H9 (cell line): ENCODE measurements around the gene ZSCAN16. TPM values are rescaled to one million over a fixed set of nuclear protein-coding genes. Genes with fewer than 3 reads are reported as not detected.

Experiments used
- DNase-seq: peaks from one replicate; pipeline ENCODE4 v3.0.0-alpha.2; 2017
- H2AFZ ChIP-seq: one replicate; pipeline ENCODE4 v1.6.1; 2013; ENCODE audit warnings: mild to moderate bottlenecking, low read length, control low read depth, moderate library complexity
- H2AK5ac ChIP-seq: 2 replicates; pipeline ENCODE4 v1.6.1; 2013; ENCODE audit warnings: low read length, control low read depth, mixed read lengths; ENCODE audit not compliant: insufficient read length
- H2BK120ac ChIP-seq: one replicate; pipeline ENCODE4 v1.6.1; 2013; ENCODE audit warnings: low read depth, mild to moderate bottlenecking, low read length, control low read depth, inconsistent platforms; ENCODE audit not compliant: poor library complexity, severe bottlenecking
- H2BK12ac ChIP-seq: 2 replicates; pipeline ENCODE4 v1.6.1; 2013; ENCODE audit warnings: low read length, control low read depth, mixed read lengths, low read depth; ENCODE audit not compliant: insufficient read length
- H2BK15ac ChIP-seq: 2 replicates; pipeline ENCODE4 v1.6.1; 2013; ENCODE audit warnings: low read depth, low read length, control low read depth
- H2BK20ac ChIP-seq: one replicate; pipeline ENCODE4 v1.6.1; 2013; ENCODE audit warnings: low read depth, mild to moderate bottlenecking, low read length, control low read depth, inconsistent platforms; ENCODE audit not compliant: poor library complexity, severe bottlenecking
- H2BK5ac ChIP-seq: 2 replicates; pipeline ENCODE4 v1.6.1; 2013; ENCODE audit warnings: low read length, control low read depth, mixed read lengths; ENCODE audit not compliant: insufficient read length
- H3K14ac ChIP-seq: 2 replicates; pipeline ENCODE4 v1.6.1; 2013; ENCODE audit warnings: low read length, control low read depth; ENCODE audit not compliant: insufficient read depth
- H3K18ac ChIP-seq: 2 replicates; pipeline ENCODE4 v1.6.1; 2013; ENCODE audit warnings: low read depth, mild to moderate bottlenecking, mixed read lengths, low read length, control low read depth; ENCODE audit not compliant: insufficient read length
- H3K23ac ChIP-seq: 2 replicates; pipeline ENCODE4 v1.6.1; 2013; ENCODE audit warnings: low read length, control low read depth, mixed read lengths, low read depth; ENCODE audit not compliant: insufficient read length
- H3K23me2 ChIP-seq: 2 replicates; pipeline ENCODE4 v1.6.1; 2013; ENCODE audit warnings: low read depth, mild to moderate bottlenecking, mixed read lengths, low read length, control low read depth; ENCODE audit not compliant: insufficient read length, poor library complexity, severe bottlenecking
- H3K27ac ChIP-seq: 2 replicates; pipeline ENCODE4 v1.5.1; 2013; ENCODE audit warnings: low read length, control low read depth, mixed read lengths, low read depth; ENCODE audit not compliant: insufficient read length
- H3K27me3 ChIP-seq: 2 replicates; pipeline ENCODE4 v1.6.1; 2013; ENCODE audit warnings: low read length, control low read depth, inconsistent platforms; ENCODE audit not compliant: insufficient read depth
- H3K4ac ChIP-seq: 2 replicates; pipeline ENCODE4 v1.6.1; 2013; ENCODE audit warnings: low read depth, mild to moderate bottlenecking, control low read depth, inconsistent platforms, low read length, moderate library complexity
- H3K4me1 ChIP-seq: 2 replicates; pipeline ENCODE4 v1.6.1; 2013; ENCODE audit warnings: low read length, control low read depth, inconsistent platforms; ENCODE audit not compliant: insufficient read depth
- H3K4me2 ChIP-seq: 2 replicates; pipeline ENCODE4 v1.6.1; 2013; ENCODE audit warnings: low read length, control low read depth, mixed read lengths; ENCODE audit not compliant: insufficient read length, insufficient read depth
- H3K56ac ChIP-seq: 2 replicates; pipeline ENCODE4 v1.6.1; 2013; ENCODE audit warnings: low read depth, mild to moderate bottlenecking, mixed read lengths, low read length, control low read depth; ENCODE audit not compliant: insufficient read length
- H3K79me1 ChIP-seq: 2 replicates; pipeline ENCODE4 v1.6.1; 2013; ENCODE audit warnings: low read depth, mild to moderate bottlenecking, moderate library complexity, low read length, control low read depth, inconsistent platforms; ENCODE audit not compliant: insufficient read depth, poor library complexity, severe bottlenecking
- H3K79me2 ChIP-seq: 2 replicates; pipeline ENCODE4 v1.6.1; 2013; ENCODE audit warnings: low read length, control low read depth, inconsistent platforms; ENCODE audit not compliant: insufficient read depth
- H3K9ac ChIP-seq: 2 replicates; pipeline ENCODE4 v1.6.1; 2013; ENCODE audit warnings: low read length, control low read depth, mixed read lengths; ENCODE audit not compliant: insufficient read length; ENCODE audit errors: extremely low read depth
- H3K9me3 ChIP-seq: one replicate; pipeline ENCODE4 v1.6.1; 2013; ENCODE audit warnings: low read depth, low read length, inconsistent platforms; ENCODE audit not compliant: control insufficient read depth
- H3T11ph ChIP-seq: one replicate; pipeline ENCODE4 v1.6.1; 2013; ENCODE audit warnings: mild to moderate bottlenecking, low read length, control low read depth, inconsistent platforms
- H4K20me1 ChIP-seq: one replicate; pipeline ENCODE4 v1.6.1; 2013; ENCODE audit not compliant: control insufficient read depth, insufficient read length, insufficient read depth
- H4K5ac ChIP-seq: 2 replicates; pipeline ENCODE4 v1.6.1; 2013; ENCODE audit warnings: low read depth, mild to moderate bottlenecking, mixed read lengths, low read length, control low read depth; ENCODE audit not compliant: insufficient read length
- H4K8ac ChIP-seq: replicated peaks from 2 replicates; pipeline ENCODE4 v1.6.1; 2013; ENCODE audit warnings: low read length, control low read depth, mixed read lengths, low read depth; ENCODE audit not compliant: insufficient read length
- H4K91ac ChIP-seq: 2 replicates; pipeline ENCODE4 v1.6.1; 2013; ENCODE audit warnings: low read depth, mild to moderate bottlenecking, moderate library complexity, mixed read lengths, low read length, control low read depth; ENCODE audit not compliant: insufficient read length
- H3K27ac Mint-ChIP-seq, 3 experiments: 2 replicates in 2 of 3; 3 replicates in 1 of 3; pipeline ENCODE4 v1.8.0; 2020 to 2021; ENCODE audit warnings: mixed read lengths in 3 of 3, mild to moderate bottlenecking in 1 of 3, moderate library complexity in 1 of 3
- H3K27me3 Mint-ChIP-seq: 2 replicates; pipeline ENCODE4 v1.8.0; 2021; ENCODE audit warnings: low read depth, mild to moderate bottlenecking, moderate library complexity, mixed read lengths
- H3K36me3 Mint-ChIP-seq, 3 experiments: 2 replicates in 2 of 3; 3 replicates in 1 of 3; pipeline ENCODE4 v1.8.0; 2020 to 2021; ENCODE audit warnings: low read depth in 3 of 3, mixed read lengths in 3 of 3; ENCODE audit not compliant: insufficient read depth in 1 of 3
- H3K4me1 Mint-ChIP-seq, 2 experiments: 2 replicates each; pipeline ENCODE4 v1.8.0; 2020; ENCODE audit warnings: mixed read lengths in 2 of 2
- H3K4me3 Mint-ChIP-seq, 2 experiments: 2 replicates in 1 of 2; 3 replicates in 1 of 2; pipeline ENCODE4 v1.8.0; 2020 to 2021; ENCODE audit warnings: mild to moderate bottlenecking in 2 of 2, mixed read lengths in 2 of 2, moderate library complexity in 1 of 2
- H3K9me3 Mint-ChIP-seq, 2 experiments: 2 replicates in 1 of 2; 3 replicates in 1 of 2; pipeline ENCODE4 v1.8.0; 2020; ENCODE audit warnings: mild to moderate bottlenecking in 2 of 2, mixed read lengths in 2 of 2, moderate library complexity in 1 of 2
- WGBS: extraction: QIAGEN DNeasy Blood & Tissue Kit; methylation state at CpG from one replicate; pipeline ENCODE4 v1.1.7; 2013; ENCODE audit warnings: missing lambda C conversion rate, low lambda C conversion rate, mixed read lengths; ENCODE audit not compliant: insufficient read length; ENCODE audit errors: extremely low coverage; 5-methylcytosine and 5-hydroxymethylcytosine counted together
- total RNA-seq: library from RNA; stranded (reverse); gene quantifications from 2 replicates; pipeline ENCODE4 v1.2.1, GENCODE V29; 2021
- TF ChIP-seq, protein P1 (sequence below): fragments of 200-600 bp; sonication (generic); conservative IDR thresholded peaks from 3 replicates; pipeline ENCODE4 v1.8.0; 2021; ENCODE audit warnings: antibody characterized with exemption, mild to moderate bottlenecking

ZSCAN16 gene
- total RNA-seq, 1 experiment from 2014 or later, result 11.0 TPM

DNA sequence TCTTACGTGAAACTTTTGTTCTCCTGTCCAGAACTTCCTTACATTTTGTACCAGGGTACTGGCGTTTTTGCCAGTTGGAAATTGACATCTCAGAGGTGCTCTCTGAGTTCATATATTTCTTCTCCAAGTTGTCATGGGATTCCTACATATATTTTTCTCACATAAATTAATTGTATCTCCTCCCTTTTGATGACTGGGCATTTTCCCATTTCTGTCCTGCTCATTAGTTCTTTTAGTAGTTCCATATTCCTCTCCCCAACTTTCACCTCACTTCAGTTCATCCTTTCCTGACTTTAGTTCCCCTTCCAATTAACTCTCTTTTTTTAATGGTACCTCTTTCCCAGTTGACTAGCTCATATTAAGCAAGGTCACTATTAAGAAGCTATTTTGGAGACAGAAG is 28.1 kb downstream of the ZSCAN16 start:
- H3K23ac ChIP-seq, result no peak overlapping the region
- H2BK20ac ChIP-seq, result no peak overlapping the region
- no peak overlapping the region for H2BK12ac ChIP-seq
- no peak overlapping the region for H4K91ac ChIP-seq
- no peak overlapping the region for H3T11ph ChIP-seq
- H2BK120ac ChIP-seq, result no peak overlapping the region
- H3K36me3 Mint-ChIP-seq, result peaks cover 79 to 95% (median 94%) of the 10 kb centered on the region in 3 experiments
- H3K27me3 Mint-ChIP-seq, result no peaks in the 10 kb centered on the region
- H3K4ac ChIP-seq, result no peak overlapping the region
- H4K8ac ChIP-seq, result no peak overlapping the region
- no peak overlapping the region for H4K5ac ChIP-seq
- H3K4me3 Mint-ChIP-seq, result no peak overlapping the region
- H3K27ac ChIP-seq, result no peak overlapping the region
- no peaks in the 10 kb centered on the region for H3K79me1 ChIP-seq
- no peaks in the 10 kb centered on the region for H3K4me1 Mint-ChIP-seq
- H3K4me2 ChIP-seq, result no peak overlapping the region
- no peak overlapping the region for H3K27ac Mint-ChIP-seq
- H3K23me2 ChIP-seq, result no peaks in the 10 kb centered on the region
- H3K56ac ChIP-seq, result no peak overlapping the region
- H3K27me3 ChIP-seq, result no peaks in the 10 kb centered on the region
- H3K9me3 Mint-ChIP-seq, result peaks cover 6 to 14% of the 10 kb centered on the region in 2 experiments; a peak in 3 of 5 replicates
- H2AK5ac ChIP-seq, result no peak overlapping the region
- H3K18ac ChIP-seq, result no peak overlapping the region
- WGBS, result no CpG with 5 or more reads among the region's 2 CpGs
- H3K9me3 ChIP-seq, result peaks cover 10% of the 10 kb centered on the region
- TF ChIP-seq, protein P1, sequence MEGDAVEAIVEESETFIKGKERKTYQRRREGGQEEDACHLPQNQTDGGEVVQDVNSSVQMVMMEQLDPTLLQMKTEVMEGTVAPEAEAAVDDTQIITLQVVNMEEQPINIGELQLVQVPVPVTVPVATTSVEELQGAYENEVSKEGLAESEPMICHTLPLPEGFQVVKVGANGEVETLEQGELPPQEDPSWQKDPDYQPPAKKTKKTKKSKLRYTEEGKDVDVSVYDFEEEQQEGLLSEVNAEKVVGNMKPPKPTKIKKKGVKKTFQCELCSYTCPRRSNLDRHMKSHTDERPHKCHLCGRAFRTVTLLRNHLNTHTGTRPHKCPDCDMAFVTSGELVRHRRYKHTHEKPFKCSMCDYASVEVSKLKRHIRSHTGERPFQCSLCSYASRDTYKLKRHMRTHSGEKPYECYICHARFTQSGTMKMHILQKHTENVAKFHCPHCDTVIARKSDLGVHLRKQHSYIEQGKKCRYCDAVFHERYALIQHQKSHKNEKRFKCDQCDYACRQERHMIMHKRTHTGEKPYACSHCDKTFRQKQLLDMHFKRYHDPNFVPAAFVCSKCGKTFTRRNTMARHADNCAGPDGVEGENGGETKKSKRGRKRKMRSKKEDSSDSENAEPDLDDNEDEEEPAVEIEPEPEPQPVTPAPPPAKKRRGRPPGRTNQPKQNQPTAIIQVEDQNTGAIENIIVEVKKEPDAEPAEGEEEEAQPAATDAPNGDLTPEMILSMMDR, result no peak
- no peaks in the 10 kb centered on the region for H4K20me1 ChIP-seq
- no peak overlapping the region for H2BK15ac ChIP-seq
- H2AFZ ChIP-seq, result no peak overlapping the region
- H3K9ac ChIP-seq, result no peak overlapping the region
- H2BK5ac ChIP-seq, result no peak overlapping the region
- H3K4me1 ChIP-seq, result no peaks in the 10 kb centered on the region
- DNase-seq, result no peak
- no peaks in the 10 kb centered on the region for H3K79me2 ChIP-seq
- no peak overlapping the region for H3K14ac ChIP-seq
